Mucosa of rectum (tissue), 2 donors: ENCODE measurements around the gene GRM8.

ENCODE experiments used
- H3K27ac ChIP-seq, 2 donors: one replicate each; pipeline ENCODE4 v1.7.0; 2013; ENCODE audit warnings: inconsistent platforms in 2 of 2, low read depth in 2 of 2, low read length in 2 of 2
- H3K27me3 ChIP-seq, 2 donors: one replicate each; pipeline ENCODE4 v1.7.0; 2013; ENCODE audit warnings: low read length in 2 of 2; ENCODE audit not compliant: control insufficient read depth in 2 of 2, insufficient read depth in 2 of 2
- H3K36me3 ChIP-seq, 2 donors: one replicate each; pipeline ENCODE4 v1.7.0; 2013; ENCODE audit warnings: low read length in 2 of 2; ENCODE audit not compliant: control insufficient read depth in 2 of 2, insufficient read depth in 2 of 2
- H3K4me1 ChIP-seq, 2 donors: one replicate each; pipeline ENCODE4 v1.7.0; 2013; ENCODE audit warnings: low read length in 2 of 2, mild to moderate bottlenecking in 1 of 2; ENCODE audit not compliant: control insufficient read depth in 2 of 2, insufficient read depth in 2 of 2
- H3K4me3 ChIP-seq, 2 donors: one replicate each; pipeline ENCODE4 v1.7.0; 2013; ENCODE audit warnings: low read length in 2 of 2
- H3K9ac ChIP-seq, 2 donors: one replicate each; pipeline ENCODE4 v1.7.0; 2013; ENCODE audit warnings: low read length in 2 of 2, low read depth in 1 of 2, mild to moderate bottlenecking in 1 of 2
- H3K9me3 ChIP-seq, 2 donors: one replicate each; pipeline ENCODE4 v1.7.0; 2013; ENCODE audit warnings: low read length in 2 of 2; ENCODE audit not compliant: control insufficient read depth in 2 of 2
- donor health status: healthy.
- donor health status: Normal muscosa, but diverticular disease.

Gene GRM8

DNA sequence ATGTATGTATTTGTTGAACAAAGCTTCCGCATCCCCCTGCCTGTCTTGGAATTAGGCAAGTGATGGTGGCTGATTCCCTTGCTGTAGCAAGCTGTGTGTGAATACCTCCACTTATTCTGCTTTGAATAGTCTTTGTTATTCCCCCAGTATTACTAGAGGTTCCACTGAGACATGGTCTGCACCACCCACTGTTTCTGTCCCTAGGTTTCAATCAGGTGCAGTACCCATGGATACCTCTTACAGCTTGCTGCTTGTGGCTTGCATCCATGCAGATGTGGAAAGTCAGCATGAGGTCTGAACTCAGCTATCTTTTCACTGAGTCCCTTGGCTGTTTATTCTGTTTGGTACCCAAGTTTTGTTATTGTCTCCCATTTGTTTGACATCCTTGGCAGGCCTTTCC is 447.4 kb downstream of the GRM8 start:
- H3K27ac ChIP-seq = no peak overlapping the region
- H3K4me3 ChIP-seq = no peak overlapping the region
- H3K27me3 ChIP-seq = no peaks in the 10 kb centered on the region
- H3K4me1 ChIP-seq = no peaks in the 10 kb centered on the region
- H3K36me3 ChIP-seq = no peaks in the 10 kb centered on the region
- no peaks in the 10 kb centered on the region for H3K9me3 ChIP-seq
- no peak overlapping the region for H3K9ac ChIP-seq

DNA sequence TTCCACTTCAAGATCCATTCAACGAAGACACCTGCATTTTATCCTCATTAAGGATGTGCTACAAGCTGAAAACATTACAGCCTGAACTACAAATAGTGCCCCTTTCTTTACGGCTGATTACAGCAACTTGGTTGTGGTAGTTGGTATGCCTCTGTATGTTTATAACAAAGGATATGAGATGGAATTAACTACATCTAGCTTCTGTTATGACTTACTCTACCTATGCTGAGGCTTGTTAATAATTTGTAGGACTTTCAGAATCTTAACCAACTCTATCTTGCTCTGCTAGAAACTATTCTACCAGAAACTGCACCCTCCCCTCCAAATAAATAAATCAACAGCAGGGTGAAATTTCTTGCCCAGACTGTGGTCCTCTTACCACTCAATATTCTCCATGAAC is 448.1 kb downstream of the GRM8 start:
- Histone ChIP-seq H3K9me3 (no peaks in the 10 kb centered on the region), H3K9ac (no peak overlapping the region), H3K27me3 (no peaks in the 10 kb centered on the region), H3K4me3 (no peak overlapping the region), H3K36me3 (no peaks in the 10 kb centered on the region), H3K4me1 (no peaks in the 10 kb centered on the region), H3K27ac (no peak overlapping the region)

DNA sequence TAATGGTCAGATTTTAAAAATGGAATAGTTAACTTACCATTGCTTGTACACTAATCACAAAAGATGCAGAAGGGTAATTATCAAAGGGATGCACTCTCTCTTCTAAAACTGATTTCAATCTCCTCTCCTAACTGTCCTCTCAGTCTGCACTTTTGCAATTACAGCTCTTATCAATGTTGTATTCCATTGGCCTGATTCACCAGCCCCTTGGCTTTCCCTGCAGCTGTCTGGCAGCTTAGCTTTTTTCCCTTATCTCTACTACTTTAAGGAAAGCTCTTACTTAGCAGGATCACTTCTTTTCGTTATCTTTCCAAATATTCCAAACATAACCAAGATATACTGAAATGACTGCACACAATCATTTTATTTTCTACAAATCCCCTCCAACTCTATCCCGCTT is 448.8 kb downstream of the GRM8 start:
- no peaks in the 10 kb centered on the region for H3K9me3 ChIP-seq
- no peaks in the 10 kb centered on the region for H3K27me3 ChIP-seq
- no peak overlapping the region for H3K9ac ChIP-seq
- no peak overlapping the region for H3K4me3 ChIP-seq
- no peak overlapping the region for H3K27ac ChIP-seq
- H3K4me1 ChIP-seq = no peaks in the 10 kb centered on the region
- no peaks in the 10 kb centered on the region for H3K36me3 ChIP-seq

DNA sequence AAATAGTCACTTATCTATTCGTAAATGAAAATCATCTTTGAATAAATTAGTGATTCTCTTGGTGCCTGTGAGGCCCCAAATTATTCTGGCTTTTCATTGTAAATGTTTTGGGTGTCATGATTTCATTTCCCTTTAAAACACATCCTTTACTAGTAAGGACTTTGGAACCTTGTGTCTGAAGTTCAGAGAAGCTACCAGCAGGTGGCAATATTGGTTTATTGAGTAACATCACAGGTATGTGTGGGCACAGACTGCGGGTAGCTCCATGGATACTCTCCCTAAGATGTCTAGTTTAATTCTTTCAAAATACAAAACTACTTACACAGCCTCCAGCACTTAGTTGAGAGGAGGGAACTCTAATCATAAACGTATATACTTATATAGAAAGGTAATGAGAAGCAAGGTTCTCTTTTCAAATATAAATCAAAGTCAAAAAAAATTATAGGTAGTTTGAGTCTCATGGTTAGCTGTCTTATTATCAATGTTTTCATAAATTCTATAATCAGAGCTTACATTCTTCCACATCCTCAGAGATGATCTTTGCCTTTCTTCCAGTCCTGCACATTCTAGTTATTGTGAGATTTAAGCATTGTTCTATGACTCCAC is 449.6 kb downstream of the GRM8 start:
- Histone ChIP-seq H3K9ac (no peak overlapping the region), H3K27me3 (no peaks in the 10 kb centered on the region), H3K9me3 (no peaks in the 10 kb centered on the region), H3K4me1 (no peaks in the 10 kb centered on the region), H3K27ac (no peak overlapping the region), H3K36me3 (no peaks in the 10 kb centered on the region), H3K4me3 (no peak overlapping the region)

DNA sequence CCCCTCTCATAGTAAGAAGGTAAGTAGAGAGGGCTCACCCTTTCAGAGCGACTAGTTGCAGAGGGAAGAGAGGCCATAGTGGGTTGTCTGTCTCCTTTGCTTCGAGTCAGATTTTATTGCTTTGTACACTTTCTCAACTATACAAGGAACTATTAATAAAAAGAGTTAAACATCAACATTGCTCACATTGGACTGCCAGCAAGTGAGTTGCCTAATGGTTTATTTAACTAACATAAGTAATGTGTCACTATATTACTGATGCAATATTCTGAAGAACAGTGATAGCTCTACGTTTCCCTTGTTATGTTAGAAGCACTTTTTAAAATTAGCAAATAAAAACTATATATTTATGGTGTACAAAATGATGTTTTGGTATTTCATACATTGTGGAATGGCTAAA is 451.0 kb downstream of the GRM8 start:
- no peaks in the 10 kb centered on the region for H3K27me3 ChIP-seq
- no peak overlapping the region for H3K27ac ChIP-seq
- H3K4me3 ChIP-seq = no peak overlapping the region
- H3K36me3 ChIP-seq = no peaks in the 10 kb centered on the region
- H3K9ac ChIP-seq = no peak overlapping the region
- H3K4me1 ChIP-seq = no peaks in the 10 kb centered on the region
- no peaks in the 10 kb centered on the region for H3K9me3 ChIP-seq

DNA sequence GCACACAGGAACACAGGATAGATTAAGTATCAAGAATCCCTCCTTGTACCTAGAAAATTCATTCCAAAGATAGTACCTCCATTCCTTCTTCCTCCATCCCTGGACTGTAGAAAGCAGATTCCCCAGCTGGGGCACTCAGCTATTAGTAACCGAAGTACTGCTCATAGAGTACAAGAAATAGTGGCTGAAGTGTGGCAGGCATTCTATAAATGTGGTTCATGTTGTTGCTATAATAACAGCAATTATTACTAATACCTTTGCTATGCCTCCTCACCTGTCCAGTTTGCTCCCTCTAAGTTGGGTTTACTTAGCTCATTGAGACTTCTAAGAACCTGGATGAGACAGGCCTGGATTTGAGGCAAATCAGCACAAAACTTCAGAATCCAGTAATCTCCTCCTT is 453.2 kb downstream of the GRM8 start:
- no peak overlapping the region for H3K4me3 ChIP-seq
- H3K27ac ChIP-seq = no peak overlapping the region
- no peaks in the 10 kb centered on the region for H3K4me1 ChIP-seq
- H3K36me3 ChIP-seq = no peaks in the 10 kb centered on the region
- H3K9ac ChIP-seq = no peak overlapping the region
- no peaks in the 10 kb centered on the region for H3K9me3 ChIP-seq
- no peaks in the 10 kb centered on the region for H3K27me3 ChIP-seq

DNA sequence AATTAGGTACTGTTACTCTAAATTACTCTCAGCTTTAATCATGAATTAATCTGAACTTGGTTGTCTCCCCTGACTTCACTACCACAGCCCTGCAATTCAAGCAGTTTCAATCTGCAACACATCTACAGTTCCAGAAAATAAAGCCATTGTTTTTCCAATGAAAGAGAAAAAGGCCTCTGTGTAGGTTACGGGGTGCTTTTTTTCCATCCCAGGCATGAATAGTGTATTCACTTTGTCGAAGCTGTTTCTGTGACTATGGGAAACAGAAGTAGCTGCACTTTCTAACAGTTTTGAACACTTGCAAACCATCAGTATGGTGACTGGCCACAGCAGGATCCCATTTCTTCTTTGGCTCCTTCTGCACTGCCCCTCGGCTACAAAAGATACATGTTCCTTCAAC is 460.2 kb downstream of the GRM8 start:
- Histone ChIP-seq H3K27me3 (no peaks in the 10 kb centered on the region), H3K36me3 (no peaks in the 10 kb centered on the region), H3K4me1 (no peaks in the 10 kb centered on the region), H3K27ac (no peak overlapping the region), H3K9me3 (no peaks in the 10 kb centered on the region), H3K4me3 (no peak overlapping the region), H3K9ac (no peak overlapping the region)

DNA sequence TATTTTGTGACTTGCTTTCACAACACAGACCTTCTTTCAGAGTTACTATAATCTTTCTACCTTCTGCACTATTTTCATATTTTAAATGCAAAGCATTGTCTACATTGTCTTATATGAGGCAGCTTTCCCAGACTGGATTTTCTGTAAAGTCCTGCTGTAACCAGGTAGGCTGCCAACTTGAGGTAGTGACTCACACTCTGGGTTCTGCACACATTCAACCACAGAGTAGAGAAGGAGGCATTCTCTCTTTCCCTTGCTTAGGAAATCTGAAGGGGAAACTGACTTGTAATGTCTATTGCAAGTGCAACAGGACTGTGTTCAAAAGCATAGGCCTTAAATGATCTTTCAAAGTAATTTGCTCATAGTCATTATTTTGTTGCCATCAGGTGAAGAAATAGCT is 461.4 kb downstream of the GRM8 start:
- H3K4me3 ChIP-seq = no peak overlapping the region
- no peaks in the 10 kb centered on the region for H3K27me3 ChIP-seq

DNA sequence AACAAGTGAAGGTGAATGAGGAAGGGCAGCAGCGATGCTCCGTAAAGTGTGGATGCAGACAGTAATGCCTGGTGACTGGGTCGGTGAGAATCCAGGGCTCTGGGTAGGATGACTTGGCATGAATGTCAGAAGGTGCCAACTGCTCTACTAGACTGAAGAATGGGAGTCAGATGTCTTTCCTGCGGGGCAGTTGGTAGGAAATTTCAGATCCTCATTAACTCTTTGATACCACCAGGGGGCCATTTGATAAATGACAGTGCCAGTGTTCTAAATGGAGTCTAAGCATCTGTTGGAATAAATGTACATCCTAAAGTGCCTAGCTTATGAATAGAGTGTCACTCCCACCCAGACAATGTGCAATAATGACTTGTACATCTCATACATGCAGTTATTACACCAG is 462.0 kb downstream of the GRM8 start:
- Histone ChIP-seq H3K4me1 (no peaks in the 10 kb centered on the region), H3K36me3 (no peaks in the 10 kb centered on the region), H3K27me3 (no peaks in the 10 kb centered on the region)

More for the DNA sequence above, 461.4 kb downstream of the GRM8 start:
- no peaks in the 10 kb centered on the region for H3K36me3 ChIP-seq
- H3K9ac ChIP-seq = no peak overlapping the region
- no peaks in the 10 kb centered on the region for H3K4me1 ChIP-seq
- no peak overlapping the region for H3K27ac ChIP-seq
- no peaks in the 10 kb centered on the region for H3K9me3 ChIP-seq

DNA sequence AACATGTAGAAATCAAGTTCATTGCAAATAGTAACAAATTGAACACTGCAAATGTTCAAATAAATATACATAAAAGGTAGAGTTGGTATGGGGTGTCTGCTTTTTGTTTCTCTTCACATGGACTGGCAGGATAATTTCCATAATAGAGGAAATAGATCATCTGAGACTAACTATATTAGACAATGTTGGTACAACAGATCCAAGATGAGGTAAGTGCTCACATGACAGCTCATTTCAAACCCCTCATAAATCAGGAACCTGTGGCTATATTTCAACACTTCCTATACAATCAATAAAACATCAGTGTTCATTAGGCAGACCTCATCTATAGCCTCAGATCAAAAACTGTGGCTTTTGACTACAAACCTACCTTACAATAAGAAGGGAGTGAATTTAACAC is 469.1 kb downstream of the GRM8 start:
- no peak overlapping the region for H3K27ac ChIP-seq
- H3K9ac ChIP-seq = no peak overlapping the region
- no peaks in the 10 kb centered on the region for H3K27me3 ChIP-seq
- no peaks in the 10 kb centered on the region for H3K4me1 ChIP-seq
- no peaks in the 10 kb centered on the region for H3K9me3 ChIP-seq
- no peaks in the 10 kb centered on the region for H3K36me3 ChIP-seq
- no peak overlapping the region for H3K4me3 ChIP-seq

More for the DNA sequence above, 462.0 kb downstream of the GRM8 start:
- H3K4me3 ChIP-seq = no peak overlapping the region
- no peak overlapping the region for H3K9ac ChIP-seq
- H3K9me3 ChIP-seq = no peaks in the 10 kb centered on the region
- no peak overlapping the region for H3K27ac ChIP-seq

DNA sequence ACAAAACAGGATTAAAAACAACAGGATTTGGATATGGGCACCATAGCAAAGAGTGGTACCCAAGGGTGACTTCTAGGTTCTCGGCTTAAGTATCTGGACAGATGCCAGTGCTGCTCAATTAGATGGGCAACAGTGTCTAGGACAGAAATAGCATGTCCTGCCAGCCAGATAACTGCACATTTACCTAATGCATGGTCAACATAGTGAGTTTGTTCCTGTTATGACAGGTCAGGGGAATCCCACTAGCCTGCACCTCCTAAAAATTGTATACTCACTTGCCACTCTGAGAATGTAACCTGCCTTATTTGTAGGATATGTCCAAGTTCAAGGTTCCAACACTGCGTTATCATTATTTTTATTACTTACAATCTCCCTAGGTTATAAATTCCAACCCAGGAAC is 471.7 kb downstream of the GRM8 start:
- no peak overlapping the region for H3K27ac ChIP-seq
- no peaks in the 10 kb centered on the region for H3K9me3 ChIP-seq
- H3K36me3 ChIP-seq = no peaks in the 10 kb centered on the region
- H3K4me1 ChIP-seq = no peaks in the 10 kb centered on the region
- no peak overlapping the region for H3K9ac ChIP-seq
- H3K4me3 ChIP-seq = no peak overlapping the region
- no peaks in the 10 kb centered on the region for H3K27me3 ChIP-seq
